Stimulated activated CD4-positive, alpha-beta T cell treated with anti-CD3 and anti-CD28 coated beads, Interleukin-2, amount 100 ng/mL, for 4 hours (primary cell): ENCODE measurements around the gene CYP21A2.
"Not testable (repeated sequence)": the region's sequence is repeated elsewhere in the genome, so short reads cannot be mapped to it uniquely, and the experiment has no call there.

ENCODE experiments used
- DNase-seq: peaks from one replicate; pipeline ENCODE4 v3.0.0-alpha.2; 2020; ENCODE audit warnings: low read depth

The CYP21A2 gene

GRCh38 chr6:32055756-32056155, 17.5 kb downstream of the CYP21A2 start:
- DNase-seq: not testable (repeated sequence)

GRCh38 chr6:32056254-32056653, 18.0 kb downstream of the CYP21A2 start:
- no peak for DNase-seq

GRCh38 chr6:32057966-32058365, 19.8 kb downstream of the CYP21A2 start:
- DNase-seq: no peak

DNA sequence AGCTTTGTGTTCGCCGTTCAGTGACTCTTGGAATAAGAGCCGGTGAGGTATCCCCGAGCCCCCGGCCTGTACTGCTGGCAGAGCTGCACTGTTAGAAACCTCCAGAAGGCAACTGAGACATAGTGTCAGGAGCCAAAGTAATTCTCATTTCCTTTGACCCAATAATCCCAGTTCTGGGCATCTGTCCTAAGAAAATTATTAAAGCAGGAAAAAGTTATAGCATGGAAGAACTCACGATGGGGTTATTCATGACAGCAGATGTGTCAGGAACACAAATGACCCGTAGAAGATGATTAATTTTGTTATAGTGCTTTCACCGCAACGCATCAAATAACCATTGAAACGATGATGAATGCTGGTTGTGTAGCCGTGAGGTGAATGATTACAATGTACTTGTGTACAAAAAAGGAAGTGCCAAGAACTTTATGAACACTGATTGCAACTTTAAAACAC, 20.3 kb downstream of the CYP21A2 start:
- no peak for DNase-seq

DNA sequence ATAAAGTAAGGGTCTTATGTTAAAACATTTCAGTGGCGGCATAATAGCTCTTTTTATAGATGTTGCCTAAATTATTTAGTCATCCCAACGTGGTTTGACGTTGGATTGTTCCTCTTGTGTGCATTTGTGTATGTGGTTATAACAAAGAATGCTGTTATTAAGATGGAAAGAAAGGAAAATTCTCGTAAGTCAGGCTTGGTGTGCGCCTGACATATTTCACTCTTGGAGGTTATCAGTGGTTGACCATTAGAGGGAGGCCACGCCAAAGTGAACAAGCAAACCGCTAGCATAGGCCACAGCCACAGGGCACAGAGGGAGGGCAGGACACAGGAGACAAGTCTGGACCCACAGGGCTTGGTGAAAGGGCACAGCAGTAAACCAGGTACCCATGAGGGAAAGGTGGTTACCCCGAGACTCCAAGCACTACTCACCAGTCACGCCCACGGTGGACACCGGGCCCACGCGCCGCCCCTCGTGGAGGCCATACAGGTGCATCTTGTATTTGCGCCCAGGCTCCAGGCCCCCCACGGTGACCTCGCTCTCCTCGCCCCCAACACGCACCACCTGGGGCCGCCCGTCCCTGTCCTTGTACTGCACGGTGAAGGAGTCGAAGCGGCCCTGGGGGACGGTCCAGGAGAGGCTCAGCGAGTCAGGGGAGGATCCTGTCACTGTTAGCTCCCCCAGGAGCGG, 22.9 kb downstream of the CYP21A2 start:
- no peak for DNase-seq

DNA sequence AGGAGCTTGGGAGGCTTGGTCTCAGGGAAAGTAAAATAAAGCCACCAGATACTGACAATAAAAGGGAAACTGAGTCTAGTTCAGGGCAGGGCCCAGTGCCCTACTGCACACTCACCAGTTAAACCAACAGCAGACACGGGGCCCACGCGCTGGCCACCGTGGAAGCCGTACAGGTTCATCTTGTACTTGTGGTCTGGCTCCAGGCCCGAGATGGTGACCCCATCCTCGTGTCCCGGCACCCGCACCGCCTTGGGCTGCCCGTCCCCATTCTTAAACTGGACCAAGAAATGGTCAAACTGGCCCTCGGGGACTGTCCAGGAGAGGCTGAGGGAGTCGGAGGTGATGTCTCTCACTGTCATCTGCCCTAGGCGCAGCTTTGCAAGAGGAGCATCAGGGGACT, 26.5 kb downstream of the CYP21A2 start:
- no peak for DNase-seq

DNA sequence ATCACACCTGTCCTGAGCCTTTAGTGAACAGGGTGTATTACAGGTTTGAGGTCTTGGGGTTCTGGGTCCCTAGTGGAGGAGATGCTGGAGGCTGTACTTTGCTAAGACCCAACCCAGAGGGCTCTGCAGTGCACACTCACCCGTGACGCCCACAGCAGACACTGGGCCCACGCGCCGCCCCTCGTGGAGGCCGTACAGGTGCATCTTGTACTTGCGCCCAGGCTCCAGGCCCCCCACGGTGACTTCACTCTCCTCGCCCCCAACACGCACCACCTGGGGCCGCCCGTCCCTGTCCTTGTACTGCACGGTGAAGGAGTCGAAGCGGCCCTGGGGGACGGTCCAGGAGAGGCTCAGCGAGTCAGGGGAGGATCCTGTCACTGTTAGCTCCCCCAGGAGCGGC, 29.3 kb downstream of the CYP21A2 start:
- DNase-seq: not testable (repeated sequence)

GRCh38 chr6:32068315-32068714, 30.1 kb downstream of the CYP21A2 start:
- DNase-seq: not testable (repeated sequence)

GRCh38 chr6:32068867-32069266, 30.7 kb downstream of the CYP21A2 start:
- DNase-seq: no peak

DNA sequence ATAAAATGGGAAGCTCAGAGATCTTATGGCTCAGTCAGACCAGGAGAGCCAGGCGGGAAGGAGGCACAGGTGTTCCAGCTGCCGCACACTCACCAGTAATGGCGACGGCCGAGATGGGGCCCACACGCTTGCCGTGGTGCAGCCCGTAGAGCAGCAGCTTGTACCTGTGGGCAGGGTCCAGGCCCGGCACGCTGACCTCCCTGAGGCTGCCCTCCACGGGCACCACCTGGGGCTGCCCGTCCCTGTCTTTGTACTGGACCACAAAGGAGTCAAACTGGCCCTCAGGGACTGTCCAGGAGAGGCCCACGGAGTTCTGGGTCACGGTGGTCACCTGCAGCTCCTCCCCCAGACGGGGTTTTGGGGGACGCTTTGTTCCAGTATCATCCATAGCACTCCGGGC, 31.2 kb downstream of the CYP21A2 start:
- DNase-seq: no peak

- no peak for DNase-seq
Measured at GRCh38 chr6:32069878-32070515, 31.8 kb downstream of the CYP21A2 start.

GRCh38 chr6:32070814-32071543, 32.8 kb downstream of the CYP21A2 start:
- DNase-seq: no peak

DNA sequence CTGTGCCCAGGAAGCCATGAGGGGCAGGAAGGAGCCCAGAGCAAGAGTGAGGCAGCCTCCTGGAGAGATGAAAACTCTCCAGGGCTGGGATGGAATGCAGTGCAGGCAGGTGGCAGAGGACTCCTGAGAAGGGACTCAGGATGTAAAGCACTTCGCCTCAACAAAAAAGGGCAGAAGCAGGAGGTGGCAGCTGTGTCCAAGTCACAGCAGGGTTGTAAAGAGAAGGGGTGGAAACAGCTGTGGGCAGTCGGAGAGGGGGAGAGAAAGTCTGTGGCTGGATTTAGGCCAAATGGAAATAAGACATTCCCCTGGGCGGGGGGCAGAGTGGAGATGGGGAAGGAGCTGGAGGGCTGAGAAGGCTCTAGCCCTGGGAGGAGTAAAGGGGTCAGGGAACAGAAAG, 34.9 kb downstream of the CYP21A2 start:
- DNase-seq: no peak

DNA sequence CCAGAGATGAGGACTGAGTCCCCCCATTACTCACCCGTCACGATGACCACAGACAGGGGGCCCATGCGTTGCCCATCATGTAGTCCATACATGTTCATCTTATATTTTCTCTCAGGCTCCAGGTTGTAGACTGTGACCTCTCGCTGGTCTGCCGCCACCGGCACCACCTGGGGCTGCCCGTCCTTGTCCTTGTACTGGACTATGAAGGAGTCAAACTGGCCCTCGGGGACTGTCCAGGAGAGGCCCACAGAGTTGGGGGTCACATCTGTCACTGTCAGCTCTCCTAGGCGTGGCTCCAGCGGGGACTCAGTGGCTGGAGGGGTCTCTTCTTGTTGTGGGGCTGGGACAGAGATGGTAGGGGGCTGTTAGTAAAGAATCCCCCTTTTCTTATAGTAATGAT, 35.4 kb downstream of the CYP21A2 start:
- no peak for DNase-seq

DNA sequence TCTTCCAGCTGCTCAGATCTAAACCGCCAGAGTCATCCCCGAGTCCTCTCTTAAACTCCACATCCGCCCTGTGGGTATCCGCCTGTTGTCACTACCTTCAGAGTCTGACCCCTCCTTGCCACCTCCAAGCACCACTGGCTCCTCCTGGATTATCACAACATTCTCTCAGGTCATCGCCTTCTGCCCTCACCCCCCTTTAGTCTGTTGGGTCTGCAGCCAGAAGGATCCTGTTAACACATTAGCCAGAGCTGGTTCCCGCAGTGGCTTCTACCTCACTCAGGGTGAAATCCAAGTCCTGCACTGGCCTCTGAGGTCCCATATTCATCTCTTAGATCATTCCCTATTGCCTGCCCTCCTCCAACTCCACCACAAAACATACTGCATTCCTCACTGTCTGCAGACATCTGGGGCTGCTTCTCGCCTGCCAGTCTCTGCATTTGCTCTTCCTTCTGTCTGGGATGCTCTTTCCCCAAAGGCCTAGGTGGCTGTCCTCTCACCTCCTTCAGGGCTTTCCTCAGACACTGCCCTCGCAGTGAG, 36.8 kb downstream of the CYP21A2 start:
- no peak for DNase-seq

DNA sequence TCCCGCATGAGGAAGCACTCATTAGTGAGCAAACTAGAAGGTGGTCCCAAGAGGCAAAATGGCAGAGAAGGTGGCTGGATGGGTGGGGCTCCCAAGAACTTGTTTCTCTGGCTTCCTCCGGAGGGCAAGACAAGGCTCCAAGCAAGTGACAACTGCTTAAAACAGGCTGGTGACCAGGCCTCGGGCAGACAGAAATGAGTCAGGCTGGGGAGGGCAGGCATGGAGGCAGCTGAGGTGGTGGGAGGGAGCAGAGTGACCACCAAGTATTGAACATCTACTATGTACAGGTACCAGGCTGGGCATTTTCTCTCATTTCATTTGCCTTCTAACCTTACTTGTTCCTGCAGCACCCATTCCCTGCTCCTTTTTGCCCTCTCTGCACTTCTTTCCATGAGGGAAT, 37.6 kb downstream of the CYP21A2 start:
- DNase-seq: no peak

DNA sequence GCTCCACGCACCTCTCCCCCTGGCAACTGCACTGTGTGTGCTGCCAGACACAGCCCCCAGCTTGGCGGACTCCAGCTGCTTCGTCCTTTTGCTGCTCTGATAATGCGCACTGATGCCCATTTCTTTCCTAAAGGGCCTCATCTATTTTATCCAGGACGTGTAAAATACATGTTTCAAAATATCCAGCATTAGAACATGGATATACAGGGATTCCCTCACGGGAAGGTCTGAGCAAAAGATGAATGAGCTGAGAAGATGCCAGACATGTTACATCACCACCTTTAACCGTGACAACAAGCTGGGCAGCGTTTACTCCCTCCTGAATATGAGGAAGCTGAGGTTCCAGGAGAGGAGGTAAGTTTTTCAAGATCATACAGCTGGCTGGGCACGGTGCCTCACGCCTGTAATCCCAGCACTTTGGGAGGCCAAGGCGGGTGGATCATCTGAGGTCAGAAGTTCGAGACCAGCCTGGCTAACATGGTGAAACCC, 38.1 kb downstream of the CYP21A2 start:
- DNase-seq: no peak

DNA sequence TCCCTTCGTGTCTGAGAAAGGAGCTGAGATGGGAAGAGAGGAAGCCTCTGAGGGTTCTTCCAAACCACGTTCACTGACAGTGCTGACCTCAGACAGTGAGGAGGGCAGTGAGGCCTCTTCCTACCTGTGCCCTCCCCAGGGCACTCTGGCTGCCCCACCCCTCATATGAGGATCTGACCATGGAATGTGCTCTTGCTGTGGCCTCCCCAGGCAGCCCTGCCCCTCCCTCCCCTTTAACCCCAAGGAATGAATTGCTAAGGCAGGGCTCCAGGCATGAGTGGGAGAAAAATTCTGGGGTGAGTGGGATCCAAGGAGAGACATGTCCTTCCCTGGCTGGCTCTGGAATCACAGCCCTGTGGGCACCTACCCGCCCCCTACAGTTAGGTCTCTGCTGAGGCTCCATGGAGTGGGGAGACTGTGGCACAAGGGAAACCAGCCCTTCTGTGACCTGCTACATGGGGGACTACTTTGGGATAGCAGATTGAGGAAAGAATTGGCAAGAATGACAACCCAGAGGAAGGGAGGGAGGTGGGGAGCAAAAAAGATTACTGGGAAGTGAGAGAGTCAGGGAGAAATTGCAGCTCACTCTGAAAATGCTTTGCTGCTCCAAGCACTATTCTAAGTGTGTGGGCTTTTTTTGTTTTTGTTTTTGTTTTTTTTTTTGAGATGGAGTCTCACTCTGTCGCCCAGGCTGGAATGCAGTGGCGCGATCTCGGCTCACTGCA, 41.5 kb downstream of the CYP21A2 start:
- DNase-seq: no peak

DNA sequence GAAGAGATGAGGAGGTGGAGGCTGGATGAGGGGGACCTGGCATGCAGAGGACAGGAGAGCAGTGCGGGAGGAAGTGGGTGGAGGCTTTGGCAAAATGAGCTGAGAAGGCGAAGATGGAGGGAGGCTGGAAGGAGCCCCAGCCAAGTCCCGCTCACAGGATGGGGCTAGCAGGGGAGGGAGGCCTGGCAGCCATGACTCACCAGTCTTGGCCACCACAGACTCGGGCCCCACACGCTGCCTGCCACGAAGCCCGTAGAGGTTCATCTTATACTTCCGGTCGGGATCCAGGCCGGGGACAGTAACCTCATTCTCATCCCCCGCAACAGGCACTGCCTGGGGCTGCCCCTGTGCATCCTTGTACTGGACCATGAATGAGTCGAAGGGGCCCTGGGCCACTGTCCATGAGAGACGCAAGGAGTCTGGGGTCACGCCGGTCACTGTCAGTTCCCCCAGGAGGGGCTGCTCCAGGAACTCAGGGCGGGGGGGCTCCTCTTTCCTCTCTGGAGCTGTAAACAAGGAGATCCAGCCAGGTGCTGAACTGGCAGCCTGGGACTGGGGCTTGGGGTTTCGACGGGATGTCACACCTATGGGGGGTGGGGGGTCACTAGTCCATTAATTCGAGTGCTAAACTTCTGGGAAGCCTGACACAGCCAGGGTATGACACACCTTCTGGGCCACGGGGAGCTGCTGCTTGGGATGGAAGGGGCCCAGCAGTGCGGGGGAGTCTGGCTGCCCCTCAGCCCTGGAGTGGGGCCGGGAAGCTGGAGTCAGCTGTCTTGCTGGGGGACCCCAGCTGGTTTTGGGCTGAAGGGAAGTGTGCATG, 43.2 kb downstream of the CYP21A2 start:
- no peak for DNase-seq

DNA sequence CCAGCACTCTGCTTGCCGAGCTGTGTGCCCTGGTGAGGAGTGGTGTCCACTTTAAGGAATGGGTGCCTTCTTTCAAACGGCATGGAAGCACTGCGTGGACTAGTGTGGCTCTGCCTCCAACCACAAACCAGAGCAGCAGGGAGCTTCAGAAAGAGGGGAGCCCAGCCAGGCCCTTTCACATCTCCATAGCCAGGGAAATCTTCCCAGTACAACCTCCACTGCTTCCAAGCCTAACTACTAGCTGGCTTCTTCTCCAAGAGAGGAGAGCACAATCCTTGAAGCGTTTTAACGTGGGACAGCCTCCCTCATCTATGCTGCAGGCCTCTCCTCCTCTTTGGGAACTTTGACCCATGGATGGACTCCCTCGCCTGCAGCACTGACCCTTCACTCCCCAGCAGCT, 44.3 kb downstream of the CYP21A2 start:
- no peak for DNase-seq

DNA sequence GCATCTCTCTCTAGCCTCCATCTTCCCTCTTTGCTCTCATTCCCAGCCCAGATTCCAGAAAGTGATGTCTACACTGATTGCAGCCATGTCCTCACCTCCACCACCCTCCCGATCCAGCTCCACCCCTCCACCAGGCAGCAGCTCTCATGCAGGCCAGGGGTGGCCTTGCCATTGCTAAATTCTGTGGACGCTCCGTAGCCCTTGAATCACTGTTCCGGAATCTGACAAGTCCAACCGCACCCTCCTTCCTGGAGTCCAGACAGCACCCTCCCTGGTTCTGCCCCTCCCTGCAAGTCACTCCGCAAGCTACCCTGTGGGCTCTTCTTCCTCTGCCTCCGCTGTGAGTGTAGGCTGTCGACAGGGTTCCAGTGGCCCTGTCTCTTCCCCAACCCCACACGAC, 44.7 kb downstream of the CYP21A2 start:
- DNase-seq: no peak
